HL-60/S4 treated with retinoic acid at 250 ng/mL for 4 days and 3 days (cell line): ENCODE data around the gene GAB4.

Source experiments
- in situ Hi-C: fragments of 300-500 bp; cut with MboI; formaldehyde crosslinking; loops from 2 replicates; pipeline ENCODE4 v1.7.0; 2022; ENCODE audit warnings: low sequenced_read_pairs

Gene GAB4

GRCh38 chr22:16917144-16918003 lies 90.6 kb downstream of the GAB4 start:
- in situ Hi-C loops: loop anchor here (25.0 kb wide), 1 partner anchor 155 kb away; no protein-coding TSS in a partner anchor

- in situ Hi-C loops: loop anchor here (25.0 kb wide), 1 partner anchor 153 kb away; no protein-coding TSS in a partner anchor
Measured at GRCh38 chr22:16915701-16916100, 92.3 kb downstream of the GAB4 start.

GRCh38 chr22:16914911-16915310 lies 93.1 kb downstream of the GAB4 start:
- in situ Hi-C loops: loop anchor here (25.0 kb wide), 1 partner anchor 153 kb away; no protein-coding TSS in a partner anchor

- in situ Hi-C loops: loop anchor here (25.0 kb wide), 1 partner anchor 152 kb away; no protein-coding TSS in a partner anchor
Measured at GRCh38 chr22:16914006-16914405, 94.0 kb downstream of the GAB4 start.

GRCh38 chr22:16912281-16912680 lies 95.7 kb downstream of the GAB4 start:
- in situ Hi-C loops: loop anchor here (25.0 kb wide), 1 partner anchor 150 kb away; no protein-coding TSS in a partner anchor
